Endothelial cell of hepatic sinusoid (primary cell): ENCODE results near the gene STRN4.

Source experiments
- in situ Hi-C: cut with HindIII; loops from 2 replicates; pipeline ENCODE4 v1.10.0; 2017; ENCODE audit warnings: low sequenced_read_pairs

STRN4 gene

DNA sequence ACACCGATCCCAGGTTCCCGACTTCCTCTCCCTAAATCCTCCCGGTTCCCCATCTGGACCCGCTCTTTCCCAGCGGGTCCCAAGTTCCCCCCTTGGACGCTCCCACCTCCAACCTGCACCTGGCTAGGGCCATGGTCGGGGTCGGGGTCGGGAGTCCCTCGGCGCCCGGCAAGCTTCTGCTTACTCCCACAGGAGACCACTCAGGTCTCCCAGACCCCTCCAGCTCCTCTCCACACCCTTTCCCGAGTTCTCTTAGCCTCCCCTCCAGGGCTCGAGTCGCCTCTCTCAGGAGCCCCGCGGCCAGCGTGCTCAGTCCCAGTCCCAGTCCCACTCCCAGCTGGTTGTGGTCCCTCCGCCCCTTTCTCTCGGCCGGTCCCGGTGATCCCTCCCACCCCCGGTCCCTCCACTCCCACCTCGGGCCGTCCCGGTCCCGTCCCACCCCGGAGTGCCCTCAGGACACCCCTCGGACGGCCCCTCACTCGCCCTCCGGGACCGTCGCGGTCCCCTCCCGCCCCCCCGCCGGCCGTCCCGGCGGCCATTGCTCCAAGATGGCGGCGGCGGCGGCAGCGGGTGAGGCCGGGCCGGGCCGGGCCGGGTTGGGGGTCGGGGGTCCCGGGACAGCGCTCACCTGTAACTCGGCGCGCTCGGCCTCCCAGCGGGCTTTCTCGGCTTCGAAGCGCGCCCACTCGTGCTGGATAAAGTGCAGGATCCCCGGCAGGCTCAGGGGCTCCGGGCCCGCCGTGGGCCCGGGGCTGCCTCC is 549 bp downstream of the STRN4 start, which contains the start of gene FKRP:
Gene FKRP, plus strand, starts transcription at position 537 of the 760 bp plus-strand sequence. CDS start 9,394 bp downstream, outside the sequence.
- in situ Hi-C loops, result loop anchor here (5.0 kb wide), 3 partner anchors 53 to 102 kb away; no protein-coding TSS in a partner anchor

DNA sequence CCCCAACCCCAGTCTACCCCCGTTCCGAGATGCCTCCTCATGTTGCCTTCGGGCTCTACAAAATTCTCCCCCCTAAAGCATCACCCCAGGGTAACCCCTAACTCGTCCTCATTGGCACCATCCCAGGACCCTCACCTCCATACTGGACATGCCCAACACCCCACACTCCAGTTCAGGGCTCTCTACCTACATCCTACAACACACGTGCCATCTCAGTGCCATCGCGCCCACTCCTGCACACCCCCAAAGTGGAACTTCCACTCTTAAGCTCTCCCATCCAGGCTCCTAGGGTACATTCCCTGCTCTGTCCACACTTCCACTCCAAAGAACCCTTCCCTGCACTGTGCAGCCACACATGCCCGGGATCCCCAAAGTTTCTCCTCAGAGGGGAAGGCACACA is 1.2 kb downstream of the STRN4 start:
- in situ Hi-C loops, result loop anchor here (5.0 kb wide), 3 partner anchors 53 to 102 kb away; no protein-coding TSS in a partner anchor

DNA sequence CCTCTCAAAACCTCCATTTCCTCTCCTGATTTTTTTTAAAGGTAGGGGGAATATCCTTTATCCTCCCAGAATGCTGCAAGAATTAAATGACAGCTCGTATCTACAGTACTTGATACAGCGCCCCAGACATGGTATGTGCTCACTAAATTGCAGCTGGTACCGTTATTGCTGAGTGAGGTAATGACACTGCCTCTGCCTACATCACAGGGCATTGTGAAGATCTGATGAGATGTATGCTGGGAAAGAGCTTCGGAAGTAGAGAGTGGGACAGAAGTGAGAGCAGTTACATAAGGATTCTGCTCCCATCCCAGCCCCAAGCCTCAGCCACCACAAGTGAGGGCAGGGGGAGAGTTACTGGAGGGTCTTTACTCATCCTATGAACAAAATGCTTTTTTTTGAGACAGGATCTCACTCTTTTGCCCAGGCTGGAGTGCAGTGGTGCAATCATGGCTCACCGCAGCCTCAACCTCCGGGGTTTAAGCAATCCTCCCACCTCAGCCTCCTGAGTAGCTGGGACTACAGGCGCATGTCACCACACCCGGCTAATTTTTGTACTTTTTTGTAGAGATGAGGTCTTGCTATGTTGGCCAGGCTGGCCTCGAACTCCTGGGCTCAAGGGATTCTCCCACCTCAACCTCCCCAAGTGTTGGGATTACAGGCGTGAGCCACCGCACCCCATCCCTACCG is 2.1 kb downstream of the STRN4 start:
- in situ Hi-C loops, result no loop called here

DNA sequence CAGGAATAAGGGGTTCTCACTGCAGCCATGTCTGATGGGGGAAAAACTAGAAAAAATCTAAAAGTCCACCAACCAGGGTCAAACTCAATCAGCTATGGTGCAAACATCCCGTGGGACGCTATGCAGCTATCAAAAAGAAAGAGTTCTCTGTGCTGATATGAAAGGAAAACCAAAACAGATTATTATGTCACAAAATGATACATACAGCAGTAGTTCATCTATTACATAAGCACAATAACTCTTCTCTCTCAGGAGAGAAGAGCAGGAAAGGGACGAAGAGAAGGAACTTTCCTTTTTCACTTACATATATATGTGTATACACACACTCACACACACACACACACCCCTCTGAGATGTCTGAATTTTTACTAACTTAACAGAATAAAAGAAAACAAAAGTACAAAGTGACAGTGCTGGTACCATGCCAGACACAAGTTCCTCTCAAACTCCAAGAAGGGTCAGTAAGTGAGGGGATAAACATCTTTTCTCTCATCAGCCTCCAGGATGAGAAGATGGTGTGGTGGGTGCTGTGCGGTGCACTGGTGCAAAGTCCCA is 3.2 kb downstream of the STRN4 start:
- in situ Hi-C loops, result no loop called here

DNA sequence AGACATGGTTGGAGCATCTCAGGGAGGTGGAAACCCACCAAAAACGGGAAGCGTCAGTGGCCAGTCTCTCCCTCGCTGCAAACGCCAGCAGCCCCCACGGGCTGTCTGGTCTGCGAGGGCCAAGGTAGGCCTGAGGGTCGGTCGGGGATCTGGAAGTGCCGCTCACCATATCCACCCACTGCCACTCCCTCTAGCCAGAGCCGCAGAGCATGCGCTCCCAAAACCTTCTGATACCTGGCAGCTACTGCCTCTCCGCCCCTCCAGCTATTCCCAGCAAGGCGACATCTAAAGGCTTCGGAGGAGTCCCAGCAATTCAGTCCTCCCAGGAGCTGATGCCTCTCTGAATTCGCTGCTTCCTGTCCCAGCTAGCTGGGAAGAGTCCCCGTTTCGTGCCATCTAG is 4.8 kb downstream of the STRN4 start:
- in situ Hi-C loops, result no loop called here

DNA sequence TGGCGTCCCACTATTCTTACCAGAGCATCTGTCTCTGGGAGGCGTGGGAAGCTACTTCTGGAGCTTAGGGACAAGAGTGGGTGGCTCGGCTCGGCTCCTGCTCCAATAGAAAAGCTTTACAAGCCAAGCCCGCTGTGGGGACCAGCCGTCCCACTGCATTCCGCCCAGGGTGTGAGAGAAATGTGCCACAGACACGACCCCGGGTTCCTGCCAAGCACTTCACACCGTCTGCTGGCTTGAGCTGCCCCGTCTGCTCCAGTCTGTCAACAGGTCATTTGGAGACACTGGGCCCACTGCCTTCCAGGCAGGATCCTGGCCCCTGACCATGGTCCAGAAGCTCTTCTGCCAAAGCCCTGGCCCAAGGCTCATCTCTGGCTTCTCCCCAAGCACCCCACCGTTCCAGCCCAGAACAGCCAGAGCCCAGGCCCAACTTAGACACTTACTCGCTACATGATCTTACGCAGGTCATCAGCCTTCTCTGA is 6.9 kb downstream of the STRN4 start:
- in situ Hi-C loops, result loop anchor here (5.0 kb wide), 1 partner anchor 73 kb away; no protein-coding TSS in a partner anchor

DNA sequence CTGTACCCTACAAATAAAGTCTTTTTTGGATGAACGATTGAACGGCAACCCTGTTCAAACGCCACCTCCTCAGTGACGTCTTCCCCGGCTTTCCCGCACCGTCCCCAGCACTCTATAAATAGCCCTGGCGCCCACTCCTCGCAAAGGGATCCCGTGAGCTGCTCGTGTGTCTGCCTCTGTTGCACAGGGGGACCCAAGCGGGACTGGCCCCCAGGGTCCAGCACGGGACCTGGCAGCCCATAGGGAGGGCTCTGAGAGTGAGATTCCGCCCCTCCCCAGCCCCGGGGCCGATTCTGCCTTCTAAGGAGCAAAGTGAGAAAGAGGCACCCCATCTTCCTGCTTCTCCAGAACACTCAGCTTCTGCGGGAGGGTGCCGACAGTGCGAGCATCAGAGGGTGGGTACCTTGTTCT is 8.5 kb downstream of the STRN4 start:
- in situ Hi-C loops, result loop anchor here (5.0 kb wide), 1 partner anchor 75 kb away; no protein-coding TSS in a partner anchor

DNA sequence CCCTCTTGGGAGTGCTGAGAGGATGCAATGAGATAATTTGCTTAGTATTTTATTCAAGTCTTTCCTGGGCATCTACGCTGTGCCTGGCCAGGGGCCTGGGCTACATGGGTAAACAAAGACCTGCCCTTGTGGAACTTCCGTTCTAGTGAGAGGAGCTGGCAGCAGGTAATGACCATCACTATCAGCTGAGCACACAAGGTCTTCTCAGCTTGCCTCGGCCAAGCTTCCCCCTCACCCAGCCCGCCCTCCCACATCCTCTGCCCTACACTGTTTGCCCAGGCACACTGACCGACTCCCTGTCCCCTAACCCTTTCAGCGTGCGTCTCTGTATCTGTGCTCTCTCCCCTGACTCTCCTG is 9.0 kb downstream of the STRN4 start:
- in situ Hi-C loops, result loop anchor here (5.0 kb wide), 1 partner anchor 75 kb away; no protein-coding TSS in a partner anchor

DNA sequence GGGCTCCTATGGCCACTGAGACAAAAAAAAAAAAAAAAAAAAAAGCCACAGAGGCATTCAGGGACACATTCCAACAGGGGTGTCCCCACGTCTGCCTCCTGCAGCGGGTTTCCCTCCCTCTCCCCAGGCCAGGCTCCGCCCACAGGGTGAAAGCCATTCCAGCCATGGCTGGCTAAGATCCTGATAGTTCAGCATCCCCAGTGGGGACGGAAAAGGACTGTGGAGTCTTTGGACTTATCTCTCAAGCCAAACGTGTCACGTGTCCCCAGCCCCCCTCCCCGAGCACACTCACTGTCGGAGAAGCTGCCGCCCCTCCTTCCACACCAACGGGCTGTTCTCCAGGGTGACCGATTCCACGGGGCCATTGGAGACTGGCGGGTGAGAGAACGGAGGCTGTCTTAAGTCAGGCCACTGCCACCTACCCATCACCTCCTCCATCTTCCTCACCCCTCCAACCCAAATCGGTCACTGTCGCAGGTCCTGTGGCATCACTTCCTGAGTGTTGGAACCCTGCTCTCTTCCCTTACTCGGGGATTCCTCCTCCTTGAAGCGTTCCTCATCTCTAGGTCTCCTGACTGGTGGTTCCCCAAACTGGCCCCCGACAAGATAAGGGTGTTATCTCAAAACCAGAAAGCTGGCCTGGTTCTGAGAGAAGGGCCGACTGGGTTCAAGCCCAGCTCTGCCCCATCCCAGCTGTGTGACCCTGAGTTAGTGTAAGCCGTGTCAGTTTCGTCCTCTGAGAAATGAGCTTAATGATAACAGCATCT is 9.5 kb downstream of the STRN4 start:
- in situ Hi-C loops, result loop anchor here (5.0 kb wide), 1 partner anchor 76 kb away; no protein-coding TSS in a partner anchor

DNA sequence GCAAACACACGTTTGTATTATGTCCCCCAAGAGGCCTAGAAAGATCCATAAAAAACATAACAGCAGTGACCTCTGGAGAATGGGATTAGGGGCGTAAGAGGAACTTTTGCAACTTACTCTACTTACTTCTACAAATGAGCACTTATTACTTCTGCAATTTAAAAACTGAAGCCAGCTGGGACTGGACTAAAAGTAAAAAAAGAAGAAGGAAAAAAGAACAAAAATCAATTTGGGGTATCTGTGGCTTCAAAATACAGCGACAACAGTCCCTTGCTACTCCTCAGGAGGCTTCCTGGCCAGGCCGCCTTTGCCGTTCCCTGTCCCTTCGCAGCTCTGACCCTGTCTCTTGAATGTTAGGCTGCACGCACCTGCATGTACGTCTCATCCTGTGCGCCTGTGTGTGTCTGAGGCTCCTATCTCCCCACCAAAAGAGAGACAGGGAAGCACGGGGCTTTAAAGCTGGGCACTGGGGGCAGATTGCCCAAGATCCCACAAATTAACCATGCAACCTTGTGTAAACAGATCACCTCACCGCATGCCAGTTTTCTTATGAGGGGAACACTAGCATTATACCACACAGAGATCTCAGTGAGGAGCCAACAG is 12.5 kb downstream of the STRN4 start:
- in situ Hi-C loops, result no loop called here

DNA sequence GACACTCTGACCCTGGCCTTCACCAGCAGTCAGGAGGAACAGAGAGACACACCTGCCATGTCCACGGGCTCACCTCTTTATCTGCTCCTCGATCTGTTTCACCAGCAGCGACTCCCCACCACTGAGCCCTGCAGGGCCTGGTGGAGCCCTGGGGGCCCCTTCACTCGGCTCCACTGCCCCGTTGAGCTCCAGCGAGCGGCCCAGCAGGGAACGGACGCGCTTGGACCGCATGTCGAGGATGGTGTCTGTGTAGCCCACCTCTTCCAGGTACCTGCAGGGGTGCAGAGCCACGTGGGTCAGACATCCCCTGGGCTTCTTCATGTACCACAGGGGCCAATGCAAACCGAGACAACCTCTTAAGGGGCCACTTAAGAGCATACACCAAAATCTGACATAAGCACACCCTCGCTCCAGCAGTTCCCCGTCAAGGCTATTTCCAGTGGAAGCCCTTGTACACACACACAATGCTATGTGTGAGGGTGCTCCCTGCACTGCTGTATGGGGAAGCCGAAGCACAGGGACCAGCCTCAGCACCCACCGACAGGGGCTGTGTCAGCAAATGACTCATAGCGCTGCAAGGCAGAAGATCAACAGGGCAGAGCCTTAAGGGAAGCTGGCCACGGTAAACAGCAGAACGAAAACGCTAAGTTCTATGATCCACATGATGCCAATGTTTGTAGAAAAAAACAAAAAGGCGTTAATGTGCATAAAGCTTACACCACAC is 13.1 kb downstream of the STRN4 start:
- in situ Hi-C loops, result no loop called here

DNA sequence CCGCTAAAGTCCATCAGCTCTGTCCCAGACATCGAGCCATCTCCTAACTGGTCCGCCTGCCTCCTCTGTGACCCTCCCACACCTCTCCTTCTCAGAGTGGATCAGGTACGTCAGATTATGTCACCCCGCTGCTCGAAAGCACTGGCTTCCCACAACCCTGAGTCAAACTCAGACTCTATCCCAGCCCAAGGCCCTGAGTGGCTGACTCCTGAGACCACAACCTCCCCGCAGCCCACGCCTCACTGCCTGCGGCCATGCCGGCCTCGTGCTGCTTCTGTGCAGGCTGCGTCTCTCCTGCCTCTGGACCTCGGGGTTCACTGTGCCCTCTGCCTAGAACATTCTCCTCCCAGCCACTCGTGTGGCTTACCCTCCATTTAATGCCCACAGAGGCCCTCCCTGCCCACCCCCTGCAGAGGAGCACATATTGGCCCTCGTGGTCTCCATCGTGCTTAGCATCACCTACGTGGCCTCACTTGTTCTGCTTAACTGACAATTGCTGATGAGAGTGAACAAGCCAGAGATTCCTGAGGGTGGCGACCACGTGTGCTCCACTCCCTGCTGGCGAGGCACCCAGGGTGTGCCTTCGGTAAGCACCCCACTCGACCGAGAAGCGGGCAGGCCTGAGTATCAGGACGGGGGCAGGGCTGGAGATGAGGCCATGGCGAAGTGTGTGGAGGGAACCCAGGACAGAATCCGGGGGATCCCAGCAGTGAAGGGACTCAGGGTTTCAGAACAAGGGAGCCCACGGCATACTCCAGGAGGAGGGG is 13.9 kb downstream of the STRN4 start:
- in situ Hi-C loops, result no loop called here

DNA sequence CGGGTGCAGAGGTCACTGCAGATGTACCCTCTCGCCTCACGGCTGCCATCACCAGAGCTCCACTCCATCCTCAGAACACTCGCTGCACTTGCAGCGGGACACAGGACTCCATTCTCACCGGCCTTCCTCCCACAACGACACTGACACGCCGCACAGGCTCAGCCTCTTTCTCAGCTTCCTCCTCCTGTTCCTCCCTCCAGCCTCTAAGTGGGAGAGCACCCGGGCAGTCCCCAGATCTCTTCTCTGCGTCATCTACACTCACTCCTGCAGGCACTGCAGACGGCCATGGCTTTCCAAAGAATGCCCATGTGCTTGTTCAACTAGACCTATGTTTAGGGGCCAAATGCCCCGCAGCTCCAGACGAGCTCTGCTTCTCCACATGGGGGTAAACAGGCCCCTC is 14.7 kb downstream of the STRN4 start:
- in situ Hi-C loops, result no loop called here

DNA sequence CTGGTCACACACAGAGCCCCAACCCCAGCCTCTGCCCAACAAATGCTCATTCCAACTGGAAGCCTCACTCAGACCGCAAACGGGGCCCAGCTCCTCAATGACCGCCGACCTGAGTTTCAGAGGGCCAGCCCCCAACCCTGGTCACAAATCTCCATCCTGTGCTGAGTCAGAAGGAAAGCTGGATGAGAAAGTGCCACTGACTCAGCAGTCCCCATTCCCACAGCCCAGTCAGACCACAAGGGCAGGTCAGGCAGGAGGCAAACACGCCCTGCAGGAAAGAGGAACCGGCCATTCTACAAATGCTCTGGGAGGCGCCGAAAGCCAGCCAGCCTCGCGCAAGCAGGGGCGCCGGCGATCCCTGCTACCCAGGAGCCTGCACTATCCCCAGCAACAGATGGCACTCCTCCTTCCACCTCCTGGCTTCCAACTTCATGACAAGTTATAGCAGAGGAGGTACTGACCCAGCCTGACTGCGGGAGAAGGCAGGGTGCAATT is 15.2 kb downstream of the STRN4 start:
- in situ Hi-C loops, result no loop called here

DNA sequence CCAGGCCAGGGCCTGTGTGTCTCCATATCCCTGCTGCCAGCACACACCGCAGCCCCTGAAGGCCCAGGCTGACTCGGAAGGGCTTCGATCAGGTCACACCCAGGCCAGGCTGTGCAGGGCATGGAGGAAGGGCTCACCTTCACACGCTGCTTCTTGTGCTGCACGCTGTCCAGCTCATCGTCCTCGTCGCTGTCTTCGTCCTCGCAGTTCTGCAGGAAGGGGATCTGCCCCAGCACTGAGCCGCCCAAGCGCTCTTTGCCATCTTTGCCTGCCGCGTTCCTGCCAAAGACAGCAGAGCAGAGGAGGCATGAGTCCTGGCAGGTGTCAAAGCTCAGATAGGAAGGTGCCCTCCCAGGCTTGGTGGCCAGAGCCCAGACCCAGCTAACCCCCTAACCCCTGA is 15.7 kb downstream of the STRN4 start:
- in situ Hi-C loops, result no loop called here

DNA sequence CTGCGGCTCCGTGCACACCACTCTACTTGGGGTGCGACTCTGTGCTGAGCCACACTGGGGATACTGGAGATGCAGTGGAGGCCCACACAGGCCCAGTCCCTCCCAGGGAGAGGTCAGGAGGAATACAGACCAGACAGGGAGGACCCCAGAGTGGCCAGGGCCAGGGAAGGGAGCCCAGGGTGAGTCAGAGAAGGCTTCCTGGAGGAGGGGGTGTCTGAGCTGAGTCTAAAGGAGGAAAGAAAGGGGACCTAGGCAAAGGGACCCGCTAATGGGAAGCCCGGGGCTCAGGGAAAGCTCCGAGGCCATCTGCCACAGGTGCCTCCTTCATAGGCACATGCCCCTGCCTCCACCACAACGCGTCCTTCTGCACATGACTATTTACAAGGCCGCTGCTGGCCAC is 16.1 kb downstream of the STRN4 start:
- in situ Hi-C loops, result no loop called here

DNA sequence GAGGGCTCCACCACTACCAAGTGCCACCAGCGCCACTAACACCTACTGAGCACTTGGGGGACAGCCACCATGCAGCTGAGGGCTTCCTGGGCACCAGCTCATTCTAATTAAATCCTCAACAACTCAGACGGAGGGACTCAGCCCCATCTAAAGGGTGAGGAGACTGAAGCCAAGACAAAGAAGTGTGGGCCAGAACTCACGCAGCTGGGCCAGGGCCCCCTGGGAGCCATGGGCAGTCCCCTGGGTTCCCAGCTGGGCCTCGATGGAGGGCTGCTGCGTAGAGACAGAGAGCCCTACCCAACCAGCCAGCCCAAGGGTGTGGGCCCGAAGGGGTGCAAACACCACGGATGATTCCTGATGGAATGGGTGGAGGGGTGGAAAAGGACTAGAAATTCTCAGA is 16.6 kb downstream of the STRN4 start:
- in situ Hi-C loops, result no loop called here

DNA sequence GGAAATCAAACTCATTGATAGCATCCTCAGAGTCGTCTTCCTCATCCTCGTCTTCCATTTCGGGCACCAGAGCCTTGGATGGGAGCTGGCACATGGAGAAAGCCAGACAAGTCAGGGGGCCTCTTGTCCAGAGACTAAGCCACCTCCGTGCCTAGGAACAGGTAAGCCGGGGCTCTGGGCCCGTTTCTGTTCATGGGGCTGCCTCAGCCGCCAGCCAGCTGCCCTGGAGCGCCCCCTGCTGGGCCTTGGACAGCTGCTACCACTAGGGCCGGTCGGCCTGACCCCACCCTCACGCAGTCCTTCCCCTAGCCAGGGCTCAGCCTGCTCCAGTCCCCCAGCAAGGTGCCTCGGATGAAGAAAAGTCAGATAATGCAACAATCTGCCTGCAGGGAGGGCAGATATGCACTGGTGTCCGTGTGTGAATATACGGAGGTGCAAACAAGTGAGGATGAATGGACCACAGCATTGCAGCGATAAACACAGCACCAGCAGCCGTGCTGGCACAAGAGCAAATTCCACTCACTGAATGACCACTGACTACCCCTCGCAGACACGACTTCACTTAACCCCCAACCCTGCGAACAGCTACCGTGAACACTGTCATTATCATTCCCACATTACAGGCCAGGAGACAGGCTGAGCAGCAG is 17.4 kb downstream of the STRN4 start:
- in situ Hi-C loops, result no loop called here
